ENCODE measurements around the gene EIPR1. TPM values are rescaled to one million over a fixed set of nuclear protein-coding genes. Genes with fewer than 3 reads are reported as not detected.

Gene EIPR1
- polyA plus RNA-seq, 2 of the 4 experiments (the other 2 are of a cell fraction) = 55.0 to 65.0 TPM

GRCh38 chr2:3145471-3146021 lies 232.1 kb downstream of the EIPR1 start:
- Histone ChIP-seq H3K4me1 (no peaks in the 10 kb centered on the region), H3K4me2 (no peak overlapping the region), H3K9me3 (no peaks in the 10 kb centered on the region), H3K4me3 (no peak overlapping the region), H3K27ac (no peak overlapping the region)
- DNase-seq (ENCODE audit: low read depth in 1 of 2, low spot score in 1 of 2) (no peak), FAIRE-seq (no peak), ATAC-seq (no peak; a peak in 1 of 6 replicates)
- POLR2A ChIA-PET = no interaction called here
- CTCF ChIA-PET = no interaction called here
- WGBS (ENCODE audit: missing lambda C conversion rate) = 70% methylated on average over 15 of the region's 15 CpGs
- TF ChIP-seq E2F6 (IDR thresholded peaks at IDR 0.05; ENCODE audit: borderline replicate concordance, low read depth) (no peak), CBX2 (IDR thresholded peaks at IDR 0.05; ENCODE audit: borderline replicate concordance, low read depth) (no peak), ATOH8 (CRISPR knock-in tag; IDR thresholded peaks at IDR 0.05; ENCODE audit: low read depth) (no peak), POLR2A (IDR thresholded peaks at IDR 0.05; ENCODE audit: low read length) (no peak), POLR2AphosphoS2 (conservative IDR thresholded peaks at IDR 0.05; ENCODE audit: low read length) (no peak), JUNB (IDR thresholded peaks at IDR 0.05) (no peak), FOXS1 (CRISPR knock-in tag; IDR thresholded peaks at IDR 0.05) (no peak), KDM1A (IDR thresholded peaks at IDR 0.05; ENCODE audit: low read depth) (no peak), CTCF (IDR thresholded peaks at IDR 0.05) (no peak), TFCP2L1 (CRISPR knock-in tag; IDR thresholded peaks at IDR 0.05) (no peak), CHD2 (IDR thresholded peaks at IDR 0.05; ENCODE audit: low read length, partially characterized antibody) (no peak), FOSB (CRISPR knock-in tag; IDR thresholded peaks at IDR 0.05) (no peak), ZNF302 (CRISPR knock-in tag; IDR thresholded peaks at IDR 0.05) (no peak), ZFP36 (IDR thresholded peaks at IDR 0.05; ENCODE audit: borderline replicate concordance, partially characterized antibody) (no peak), CHD4 (IDR thresholded peaks at IDR 0.05; ENCODE audit: borderline replicate concordance) (no peak), HMGXB4 (CRISPR knock-in tag; IDR thresholded peaks at IDR 0.05; ENCODE audit: borderline replicate concordance) (no peak), MYC (IDR thresholded peaks at IDR 0.05; ENCODE audit: borderline replicate concordance, low read length) (no peak), RARB (CRISPR knock-in tag; IDR thresholded peaks at IDR 0.05) (no peak)

- H3K27ac ChIP-seq = no peak overlapping the region
- no peak for TF ChIP-seq RFX5 (IDR thresholded peaks at IDR 0.05)
- no peak for TF ChIP-seq EHF (CRISPR knock-in tag; IDR thresholded peaks at IDR 0.05)
- TF ChIP-seq ESRRA (IDR thresholded peaks at IDR 0.05; ENCODE audit: borderline replicate concordance, low read length) = no peak
- TF ChIP-seq USF2 (IDR thresholded peaks at IDR 0.05) = no peak
- no peak for TF ChIP-seq RCOR1 (IDR thresholded peaks at IDR 0.05; ENCODE audit: low read depth, low read length)
- no peak for TF ChIP-seq HMGXB4 (CRISPR knock-in tag; IDR thresholded peaks at IDR 0.05; ENCODE audit: borderline replicate concordance)
- no peak for TF ChIP-seq POLR2AphosphoS2 (conservative IDR thresholded peaks at IDR 0.05; ENCODE audit: low read length)
- TF ChIP-seq ATOH8 (CRISPR knock-in tag; IDR thresholded peaks at IDR 0.05; ENCODE audit: low read depth) = no peak
- FAIRE-seq = no peak
- H3K9me3 ChIP-seq = no peaks in the 10 kb centered on the region
- no peak overlapping the region for H3K4me3 ChIP-seq
- ATAC-seq = no peak
- ChIA-PET POLR2A (no interaction called here), CTCF (no interaction called here)
- no peak for DNase-seq (ENCODE audit: low read depth in 1 of 2, low spot score in 1 of 2)
- H3K4me1 ChIP-seq = no peaks in the 10 kb centered on the region
- H3K4me2 ChIP-seq = no peak overlapping the region
- WGBS (ENCODE audit: missing lambda C conversion rate) = 61% methylated on average over 6 of the region's 6 CpGs
These were observed 232.8 kb downstream of the EIPR1 start for GRCh38 chr2:3144856-3145255.
